Fibroblast of skin of right biceps (primary cell): ENCODE measurements around the gene C6orf132.

ENCODE experiments used
- DNase-seq: peaks from one replicate; pipeline ENCODE4 v3.0.0-alpha.2; 2013

Gene C6orf132

GRCh38 chr6:42131531-42131930, 10.9 kb downstream of the C6orf132 start:
- peak; percentile 68 for DNase-seq

- DNase-seq, result no peak
These were observed 13.1 kb downstream of the C6orf132 start for GRCh38 chr6:42129360-42129676.

DNA sequence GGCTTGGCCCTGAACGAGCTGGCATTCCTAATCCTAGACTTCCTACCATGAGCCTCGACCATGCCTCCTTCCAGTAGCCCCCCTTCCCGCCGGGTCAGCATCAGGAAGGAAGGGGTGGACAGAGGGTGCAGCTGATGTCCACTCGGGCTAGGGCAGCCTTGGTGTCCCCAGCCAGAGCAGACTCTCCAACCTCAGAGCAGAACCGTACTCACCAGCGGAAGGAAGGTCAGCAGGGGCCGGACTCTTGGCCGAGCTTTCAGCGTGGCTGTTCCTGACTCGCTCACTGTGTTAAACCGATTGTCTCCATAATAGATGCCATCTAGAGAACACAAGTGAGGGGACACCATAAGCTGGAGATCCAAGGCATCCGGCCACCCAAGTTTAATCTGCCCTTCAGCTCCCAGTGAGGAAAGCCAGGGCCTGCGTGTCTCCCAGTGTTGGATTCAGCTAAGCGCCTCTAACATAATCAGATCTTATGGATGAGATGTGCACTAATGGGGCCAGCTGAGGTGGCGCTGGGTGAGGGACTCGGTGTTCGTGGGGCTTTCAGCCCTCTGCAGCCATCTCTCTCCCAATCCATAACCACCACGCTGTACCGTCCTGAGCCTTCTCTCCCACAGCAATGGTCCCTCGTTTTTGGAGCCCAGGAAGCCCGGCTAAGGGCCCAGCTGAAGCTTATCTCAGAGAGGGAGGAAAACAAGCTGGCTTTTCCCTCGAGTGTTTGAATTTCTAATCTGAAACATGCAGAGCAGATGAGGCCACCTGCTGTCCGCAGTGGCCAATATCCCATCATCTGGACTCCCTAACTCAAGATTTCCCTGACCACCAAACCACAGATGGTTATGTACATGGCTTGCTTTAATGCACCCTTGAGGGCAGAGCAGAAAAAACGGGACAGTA, 13.7 kb downstream of the C6orf132 start:
- no peak for DNase-seq

GRCh38 chr6:42125663-42126062, 16.8 kb downstream of the C6orf132 start:
- DNase-seq, result no peak

GRCh38 chr6:42125231-42125630, 17.2 kb downstream of the C6orf132 start:
- DNase-seq, result no peak

DNA sequence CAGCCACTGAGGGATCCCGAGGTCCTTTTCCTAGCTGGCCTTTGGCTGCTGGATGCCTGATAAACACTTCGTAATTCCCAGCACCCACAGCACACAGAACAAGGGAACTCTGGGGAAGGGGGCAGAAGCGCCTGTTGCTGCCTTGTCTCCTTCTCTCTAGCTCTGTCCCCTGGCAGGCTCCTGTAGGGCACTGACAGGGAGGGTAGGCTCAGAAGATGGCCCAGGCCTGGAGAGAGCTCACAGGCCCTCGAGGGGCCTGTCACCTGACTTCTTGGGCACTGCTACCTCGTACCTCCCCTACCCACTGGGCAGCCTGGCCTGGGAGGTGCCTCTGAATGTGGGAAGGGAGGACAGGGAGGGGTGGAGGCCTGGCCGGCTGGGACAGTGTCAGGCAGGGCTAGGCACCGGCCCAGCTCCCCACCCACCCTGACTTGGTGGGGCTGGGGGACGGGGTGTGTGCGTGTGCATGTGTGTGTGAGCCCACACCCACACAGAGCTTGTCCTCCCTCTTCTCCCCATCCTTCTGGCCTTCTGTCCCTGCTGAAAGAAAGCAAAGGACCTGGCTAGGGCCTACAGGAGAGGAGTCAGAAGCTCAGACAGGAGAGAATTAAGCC, 18.1 kb downstream of the C6orf132 start:
- DNase-seq, result no peak

GRCh38 chr6:42123379-42124103, 18.9 kb downstream of the C6orf132 start:
- no peak for DNase-seq

DNA sequence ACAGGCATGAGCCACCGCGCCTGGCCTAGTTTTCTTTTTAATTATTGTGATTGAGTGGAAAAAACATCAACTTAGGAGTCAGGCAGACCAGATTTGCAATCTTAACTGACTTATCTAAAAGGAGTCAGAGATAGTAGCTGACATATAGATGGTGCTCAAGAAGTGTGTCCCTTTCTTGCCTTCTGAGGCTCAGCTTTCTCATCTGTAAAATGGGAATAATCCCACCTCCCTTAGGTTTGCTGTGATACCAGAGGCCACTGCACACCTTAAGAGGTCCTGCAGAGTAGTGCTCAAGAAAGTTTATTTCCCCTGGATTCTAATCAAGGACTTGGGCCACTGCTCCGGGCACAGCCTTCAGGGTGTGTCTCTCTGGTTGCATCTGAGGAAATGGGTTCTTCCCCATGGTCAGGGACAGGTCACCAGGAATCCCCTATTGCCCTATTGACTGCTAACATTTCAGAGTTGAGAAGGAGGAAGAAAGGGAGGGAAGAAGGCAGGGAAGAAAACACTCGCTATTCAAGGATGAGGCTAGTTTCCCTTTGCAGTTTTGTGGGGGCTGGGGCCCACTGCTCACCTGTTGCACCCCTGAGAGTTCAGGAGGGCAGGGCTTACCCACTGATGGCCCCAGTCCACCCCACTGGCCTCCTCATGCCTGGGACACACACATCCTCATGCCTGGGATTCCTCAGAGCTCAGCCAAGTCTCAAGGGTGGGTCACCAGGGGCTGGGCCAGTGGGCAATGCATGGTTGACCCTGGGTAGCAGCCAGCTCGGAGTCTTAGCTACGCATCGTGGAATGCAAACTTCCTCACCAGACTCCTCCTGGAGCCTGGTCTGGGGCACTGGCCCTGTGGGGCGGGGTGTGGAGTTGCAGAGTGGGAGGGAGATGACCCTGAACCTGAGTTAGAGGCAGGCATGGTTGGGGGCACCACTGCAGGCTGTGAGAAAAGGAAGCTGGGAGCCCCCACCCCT, 21.2 kb downstream of the C6orf132 start:
- DNase-seq, result peak; percentile 22

DNA sequence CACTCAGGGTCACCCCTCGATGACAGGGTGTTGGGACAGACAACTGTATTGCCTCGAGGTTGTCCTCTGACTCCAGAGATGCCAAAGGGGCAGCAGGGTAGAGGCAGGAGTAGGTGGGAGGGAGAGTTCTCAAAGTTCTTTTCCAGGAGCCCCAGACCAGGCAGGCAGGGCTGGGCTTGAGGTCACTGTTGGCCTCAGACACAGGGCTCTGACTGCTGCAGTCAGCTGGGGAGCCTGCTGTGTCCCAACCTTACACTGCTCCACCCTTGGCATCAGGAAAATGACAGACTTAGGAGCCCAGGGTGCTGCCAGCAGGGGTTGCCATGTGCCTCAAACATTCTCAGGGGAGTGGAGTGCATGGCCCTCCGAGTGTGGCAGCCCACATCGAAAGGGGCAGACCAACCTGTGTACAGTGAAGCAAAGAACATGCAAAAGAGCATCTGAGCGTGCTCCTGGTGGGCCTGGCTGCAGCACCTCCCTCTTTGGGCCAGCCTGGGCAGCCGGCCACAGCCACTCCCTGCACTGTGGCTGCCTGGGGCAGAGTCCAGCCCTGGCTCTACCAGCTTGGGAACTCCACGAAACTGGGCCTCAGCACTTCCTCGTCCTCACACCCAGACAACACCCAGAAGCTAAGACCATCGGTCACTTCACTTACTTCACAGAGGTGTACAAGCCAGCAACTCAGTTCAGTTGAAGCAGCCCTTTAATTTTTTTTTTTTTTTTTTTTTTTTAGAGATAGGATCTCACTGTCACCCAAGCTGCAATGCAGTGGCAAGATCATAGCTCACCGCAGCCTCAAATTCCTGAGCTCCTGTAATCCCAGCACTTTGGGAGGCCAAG, 24.0 kb downstream of the C6orf132 start:
- no peak for DNase-seq

GRCh38 chr6:42117843-42118161, 24.6 kb downstream of the C6orf132 start:
- DNase-seq, result no peak

- DNase-seq, result no peak
These were observed 28.3 kb downstream of the C6orf132 start for GRCh38 chr6:42113936-42114636.

DNA sequence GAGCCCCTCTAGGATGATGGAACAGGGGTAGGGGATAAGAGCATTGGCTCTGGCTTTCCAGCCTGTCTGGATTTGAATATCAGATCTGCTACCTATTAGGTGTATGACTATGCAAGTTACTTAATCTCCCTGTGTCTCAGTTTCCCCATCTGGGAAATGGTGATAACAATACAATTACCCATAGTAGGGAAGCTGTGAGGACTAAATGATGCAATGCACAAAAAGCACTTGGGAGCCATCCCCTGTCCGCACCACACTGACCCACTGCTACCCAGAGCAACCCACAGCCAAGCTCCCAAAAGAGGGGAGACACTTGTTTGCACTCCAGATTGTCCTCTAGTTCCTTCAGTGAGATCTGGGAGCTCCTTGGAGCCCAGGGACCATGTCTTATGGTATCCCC, 30.1 kb downstream of the C6orf132 start:
- DNase-seq, result no peak

GRCh38 chr6:42110683-42111082, 31.7 kb downstream of the C6orf132 start:
- DNase-seq, result no peak

DNA sequence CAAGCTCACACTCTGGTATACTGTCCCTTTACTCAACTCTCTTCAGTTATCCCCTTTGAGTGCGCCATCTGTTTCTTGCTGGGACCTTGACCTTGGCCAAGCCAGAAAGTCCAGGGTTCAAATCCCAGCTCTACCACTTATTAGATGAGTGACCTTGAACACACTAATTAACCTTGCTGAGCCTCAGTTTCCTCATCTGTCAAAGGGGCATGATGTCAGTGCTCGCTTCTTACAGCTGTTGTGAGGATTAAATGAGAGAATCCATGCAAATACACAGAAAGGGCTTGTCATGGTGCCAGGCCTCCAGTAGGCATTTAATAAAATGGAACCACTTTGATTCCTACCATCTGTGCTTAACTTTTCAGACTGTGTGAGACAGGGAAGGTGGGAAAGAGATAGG, 34.3 kb downstream of the C6orf132 start:
- no peak for DNase-seq

DNA sequence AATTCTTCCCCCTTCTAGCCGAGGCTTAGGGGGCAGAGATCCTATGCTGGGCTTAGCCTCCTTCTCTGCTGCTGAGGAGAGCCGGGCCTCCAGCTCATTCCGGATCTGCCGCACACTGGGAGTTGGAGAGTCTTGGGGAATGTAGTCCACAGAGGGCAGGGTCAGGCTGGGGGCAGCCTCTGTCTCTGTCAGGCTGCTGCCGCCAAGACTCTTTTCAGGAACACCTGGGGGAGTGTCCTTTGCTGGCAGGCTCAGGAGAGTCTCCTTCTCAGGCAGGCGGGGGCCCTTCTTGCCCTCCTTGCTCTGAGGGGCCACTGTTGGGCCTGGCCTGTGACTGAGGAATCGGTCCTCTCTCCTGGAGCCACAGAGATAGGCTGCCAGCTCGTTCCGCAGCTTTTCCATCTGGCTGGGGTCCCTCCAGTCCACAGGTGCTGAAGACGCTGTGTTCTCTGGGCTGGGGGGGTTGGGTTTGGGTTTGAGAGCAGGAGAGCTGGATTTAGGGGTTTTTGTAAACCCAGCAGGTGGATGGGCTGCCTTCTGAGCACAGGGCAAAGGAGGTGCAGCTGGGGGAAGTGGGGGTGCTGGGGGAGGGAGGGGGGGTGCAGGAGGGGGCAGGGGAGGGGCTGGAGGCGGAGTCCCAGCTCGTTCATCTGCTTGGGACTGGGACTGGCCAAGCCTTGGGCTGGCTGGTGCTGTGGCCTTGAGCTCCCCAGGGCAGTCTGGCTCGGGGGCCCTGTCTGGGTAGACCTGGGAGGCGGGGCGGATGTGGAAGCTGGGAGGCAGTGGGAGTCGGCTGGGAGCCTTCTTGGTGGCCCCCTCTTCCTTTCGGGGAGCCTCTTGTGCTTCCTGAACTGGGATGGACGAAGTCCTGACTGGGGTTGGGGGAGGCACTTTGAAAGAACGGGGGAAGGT, 36.1 kb downstream of the C6orf132 start:
- no peak for DNase-seq

DNA sequence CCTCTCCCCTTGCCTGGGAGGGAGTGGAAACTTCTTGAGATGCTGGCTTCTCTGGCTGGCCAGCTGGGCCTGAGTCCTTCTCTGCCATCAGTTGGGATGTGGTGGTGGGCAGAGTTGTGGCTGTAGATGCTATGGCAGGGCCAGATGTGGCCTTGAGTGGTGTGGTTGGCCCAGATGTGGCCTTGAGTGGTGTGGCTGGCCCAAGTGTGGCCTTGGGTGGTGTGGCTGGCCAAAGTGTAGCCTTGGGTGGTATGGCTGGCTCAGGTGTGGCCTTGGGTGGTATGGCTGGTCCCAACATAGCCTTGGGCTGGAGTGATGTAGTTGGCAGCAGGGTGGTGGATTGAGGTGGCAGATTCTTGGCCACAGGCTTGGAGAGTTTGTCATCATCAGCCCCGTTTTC, 36.7 kb downstream of the C6orf132 start:
- DNase-seq, result no peak

DNA sequence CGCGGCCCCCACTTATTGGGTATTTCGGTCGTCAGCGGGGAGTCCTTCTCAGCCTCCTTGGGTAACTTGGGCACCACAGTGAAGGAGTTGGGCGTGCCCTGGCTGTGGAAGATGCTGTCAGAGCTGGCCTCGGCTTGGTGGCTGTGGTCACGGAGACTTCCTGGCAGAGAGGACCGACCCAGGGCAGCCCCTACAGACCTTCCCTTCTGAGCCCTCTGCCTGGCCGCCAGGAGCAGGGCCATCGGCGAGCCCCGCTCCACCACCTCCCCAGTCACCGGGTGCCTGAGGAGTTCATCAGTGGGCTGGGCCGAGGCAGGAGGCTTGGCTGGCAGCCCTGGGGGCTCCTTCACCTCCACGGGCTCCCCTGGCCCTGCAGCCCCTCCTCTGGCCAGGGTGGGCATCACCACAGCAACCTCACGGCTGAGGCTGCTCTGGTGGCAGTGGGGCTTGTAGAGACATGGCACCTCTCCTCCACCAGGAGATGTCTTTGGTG, 37.2 kb downstream of the C6orf132 start:
- DNase-seq, result no peak

- no peak for DNase-seq
These were observed 37.7 kb downstream of the C6orf132 start for GRCh38 chr6:42104804-42105125.

- peak; percentile 61 for DNase-seq
These were observed 38.2 kb downstream of the C6orf132 start for GRCh38 chr6:42104095-42104803.

- no peak for DNase-seq
These were observed 38.7 kb downstream of the C6orf132 start for GRCh38 chr6:42103753-42104094.
